Gastroesophageal sphincter (tissue), 3 donors: ENCODE results near the gene CTNNA2.

Source experiments
- CTCF ChIP-seq, 4 experiments: fragments of 200-600 bp in 2 of 4; fragments of 450-650 bp in 2 of 4; sonication (generic) in 1 of 4; IDR thresholded peaks; one replicate each; pipeline ENCODE4 v1.5.1; 2017 to 2019; ENCODE audit warnings: antibody characterized with exemption in 4 of 4, mild to moderate bottlenecking in 2 of 4, moderate library complexity in 2 of 4
- EP300 ChIP-seq: sonication (generic); formaldehyde crosslinking; IDR thresholded peaks from one replicate; pipeline ENCODE4 v1.6.1; 2017; ENCODE audit warnings: antibody characterized with exemption, mild to moderate bottlenecking
- POLR2A ChIP-seq, 2 donors: fragments of 450-650 bp; IDR thresholded peaks; one replicate each; pipeline ENCODE4 v1.6.1; 2017; ENCODE audit warnings: antibody characterized with exemption in 2 of 2, mild to moderate bottlenecking in 2 of 2, moderate library complexity in 1 of 2
- POLR2AphosphoS5 ChIP-seq: sonication (generic); formaldehyde crosslinking; IDR thresholded peaks from one replicate; pipeline ENCODE4 v1.6.1; 2017; ENCODE audit warnings: antibody characterized with exemption

GRCh38 chr2:79835911-79836310 is 323.1 kb downstream of the CTNNA2 start:
- TF ChIP-seq POLR2A (IDR thresholded peaks at IDR 0.05) (no peak), CTCF (IDR thresholded peaks at IDR 0.05) (no peak), EP300 (no peak), POLR2AphosphoS5 (no peak)
